MM.1S (cell line): ENCODE measurements around the gene RPS3A.
"Not testable (repeated sequence)": the region's sequence is repeated elsewhere in the genome, so short reads cannot be mapped to it uniquely, and the experiment has no call there.

Experiments used
- CTCF ChIP-seq: fragments of 300-600 bp; sonication (generic); IDR thresholded peaks from 2 replicates; pipeline ENCODE4 v1.5.1; 2016; ENCODE audit warnings: antibody characterized with exemption, low read length, mixed read lengths
- EZH2phosphoT487 ChIP-seq: fragments of 300-600 bp; sonication (generic); IDR thresholded peaks from 2 replicates; pipeline ENCODE4 v1.6.1; 2018; ENCODE audit warnings: antibody characterized with exemption, low read length

- TF ChIP-seq CTCF, EZH2phosphoT487: not testable (repeated sequence)
Observed at GRCh38 chr4:151063143-151063542, 36.3 kb upstream of the RPS3A start.
